Smooth muscle cell (in vitro differentiated cells): ENCODE results near the gene CHCHD1. TPM values are rescaled to one million over a fixed set of nuclear protein-coding genes. Genes with fewer than 3 reads are reported as not detected.

ENCODE experiments used
- DNase-seq: peaks from one replicate; lab custom pipeline; 2025; ENCODE audit not compliant: unreplicated experiment; lab: John Stamatoyannopoulos, UW
- H2AFZ ChIP-seq: fragments of 200-600 bp; sonication (generic); 2 replicates; pipeline ENCODE4 v1.6.0; 2016; ENCODE audit warnings: antibody characterized with exemption, low read depth, mild to moderate bottlenecking
- H3F3A ChIP-seq: fragments of 200-600 bp; sonication (generic); 2 replicates; pipeline ENCODE4 v1.6.0; 2017; ENCODE audit warnings: antibody characterized with exemption, low read depth
- H3K27ac ChIP-seq: fragments of 200-600 bp; sonication (generic); 2 replicates; pipeline ENCODE4 v1.5.1; 2016; ENCODE audit warnings: low read depth, mild to moderate bottlenecking
- H3K27me3 ChIP-seq: fragments of 200-600 bp; sonication (generic); 2 replicates; pipeline ENCODE4 v1.6.1; 2016; ENCODE audit warnings: low read depth, mild to moderate bottlenecking
- H3K36me3 ChIP-seq: fragments of 200-600 bp; sonication (generic); 2 replicates; pipeline ENCODE4 v1.5.1; 2016; ENCODE audit warnings: low read depth
- H3K4me1 ChIP-seq: fragments of 200-600 bp; sonication (generic); 2 replicates; pipeline ENCODE4 v1.5.1; 2016; ENCODE audit warnings: low read depth
- H3K4me2 ChIP-seq: fragments of 200-600 bp; sonication (generic); 2 replicates; pipeline ENCODE4 v1.6.0; 2016; ENCODE audit warnings: mild to moderate bottlenecking
- H3K4me3 ChIP-seq: fragments of 200-600 bp; sonication (generic); 2 replicates; pipeline ENCODE4 v1.5.1; 2016; ENCODE audit warnings: mild to moderate bottlenecking
- H3K79me2 ChIP-seq: fragments of 200-600 bp; sonication (generic); 2 replicates; pipeline ENCODE4 v1.6.0; 2016; ENCODE audit warnings: low read depth, mild to moderate bottlenecking
- H3K9ac ChIP-seq: fragments of 200-600 bp; sonication (generic); 2 replicates; pipeline ENCODE4 v1.6.0; 2016; ENCODE audit warnings: low read depth
- H3K9me3 ChIP-seq: fragments of 200-600 bp; sonication (generic); replicated peaks from 2 replicates; pipeline ENCODE4 v1.5.1; 2016; ENCODE audit warnings: low read depth
- H4K20me1 ChIP-seq: fragments of 200-600 bp; sonication (generic); 2 replicates; pipeline ENCODE4 v1.6.0; 2016; ENCODE audit warnings: low read depth
- CTCF ChIP-seq: fragments of 200-600 bp; sonication (generic); IDR thresholded peaks from 2 replicates; pipeline ENCODE4 v1.5.1; 2017; ENCODE audit warnings: borderline replicate concordance, mild to moderate bottlenecking, antibody characterized with exemption; ENCODE audit not compliant: insufficient read depth, poor library complexity, severe bottlenecking
- WGBS: methylation state at CpG from one replicate; pipeline ENCODE4 v1.1.7; 2016; ENCODE audit warnings: low lambda C conversion rate; 5-methylcytosine and 5-hydroxymethylcytosine counted together
- polyA plus RNA-seq: library from polyadenylated mRNA; unstranded; fragments of >200 nt; fragmentation: Nextera tagmentation; extraction: Ambion mirVana; gene quantifications from 2 replicates; pipeline ENCODE4 v1.2.1, GENCODE V29; 2016
- total RNA-seq: library from RNA; depleted of rRNA; stranded (reverse); fragments of >200 nt; gene quantifications from 2 replicates; pipeline ENCODE4 v1.2.3, GENCODE V29; 2014

CHCHD1 gene
- total and polyA plus RNA-seq, 2 experiments from 2014 or later = 65.9 to 68.3 TPM

- H3K27me3 ChIP-seq = no peaks in the 10 kb centered on the region
- no peaks in the 10 kb centered on the region for H3K4me1 ChIP-seq
- no peak overlapping the region for H2AFZ ChIP-seq
- no peak overlapping the region for H3K4me3 ChIP-seq
- H3K9me3 ChIP-seq = no peaks in the 10 kb centered on the region
- no peak overlapping the region for H3K27ac ChIP-seq
- H3K9ac ChIP-seq = no peak overlapping the region
- no peaks in the 10 kb centered on the region for H3K79me2 ChIP-seq
- DNase-seq = no peak
- H3K36me3 ChIP-seq = no peaks in the 10 kb centered on the region
- no peaks in the 10 kb centered on the region for H4K20me1 ChIP-seq
- no peak for TF ChIP-seq CTCF
- H3F3A ChIP-seq = peaks cover 5% of the 10 kb centered on the region
- 92% methylated on average over 9 of the region's 9 CpGs for WGBS
- H3K4me2 ChIP-seq = no peak overlapping the region
These were observed 18.2 kb downstream of the CHCHD1 start for GRCh38 chr10:73799899-73800559.

- H3K9ac ChIP-seq = no peak overlapping the region
- DNase-seq = no peak
- H3K4me3 ChIP-seq = no peak overlapping the region
- H3K4me2 ChIP-seq = no peak overlapping the region
- H2AFZ ChIP-seq = no peak overlapping the region
- H3K27me3 ChIP-seq = no peaks in the 10 kb centered on the region
- no peaks in the 10 kb centered on the region for H3K9me3 ChIP-seq
- H4K20me1 ChIP-seq = no peaks in the 10 kb centered on the region
- H3K36me3 ChIP-seq = no peaks in the 10 kb centered on the region
- H3F3A ChIP-seq = peaks cover 5% of the 10 kb centered on the region
- no peak overlapping the region for H3K27ac ChIP-seq
- no peak for TF ChIP-seq CTCF
- WGBS = 95% methylated on average over 15 of the region's 20 CpGs
- no peaks in the 10 kb centered on the region for H3K79me2 ChIP-seq
- H3K4me1 ChIP-seq = no peaks in the 10 kb centered on the region
These were observed 18.9 kb downstream of the CHCHD1 start for GRCh38 chr10:73800560-73801252.

DNA sequence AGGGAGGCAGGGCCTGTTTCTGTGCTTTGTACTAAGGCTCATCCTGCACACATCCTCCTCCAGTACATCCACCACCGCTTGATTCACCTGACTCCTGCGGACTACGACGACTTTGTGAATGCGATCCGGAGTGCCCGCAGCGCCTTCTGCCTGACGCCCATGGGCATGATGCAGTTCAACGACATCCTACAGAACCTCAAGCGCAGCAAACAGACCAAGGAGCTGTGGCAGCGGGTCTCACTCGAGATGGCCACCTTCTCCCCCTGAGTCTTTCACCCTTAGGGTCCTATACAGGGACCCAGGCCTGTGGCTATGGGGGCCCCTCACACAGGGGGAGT, 19.4 kb downstream of the CHCHD1 start:
- Histone ChIP-seq H2AFZ (no peak overlapping the region), H3F3A (peaks cover 5% of the 10 kb centered on the region), H3K27me3 (no peaks in the 10 kb centered on the region), H3K4me2 (no peak overlapping the region), H3K4me1 (no peaks in the 10 kb centered on the region), H3K9ac (no peak overlapping the region), H3K27ac (no peak overlapping the region), H3K36me3 (no peaks in the 10 kb centered on the region), H3K9me3 (no peaks in the 10 kb centered on the region), H3K4me3 (no peak overlapping the region), H4K20me1 (no peaks in the 10 kb centered on the region), H3K79me2 (no peaks in the 10 kb centered on the region)
- no peak for DNase-seq
- 99% methylated on average over 13 of the region's 13 CpGs for WGBS
- TF ChIP-seq CTCF = no peak
